Measurements from ENCODE around the gene MAPKAPK5.
"Not testable (repeated sequence)": the region's sequence is repeated elsewhere in the genome, so short reads cannot be mapped to it uniquely, and the experiment has no call there.

Gene MAPKAPK5

DNA sequence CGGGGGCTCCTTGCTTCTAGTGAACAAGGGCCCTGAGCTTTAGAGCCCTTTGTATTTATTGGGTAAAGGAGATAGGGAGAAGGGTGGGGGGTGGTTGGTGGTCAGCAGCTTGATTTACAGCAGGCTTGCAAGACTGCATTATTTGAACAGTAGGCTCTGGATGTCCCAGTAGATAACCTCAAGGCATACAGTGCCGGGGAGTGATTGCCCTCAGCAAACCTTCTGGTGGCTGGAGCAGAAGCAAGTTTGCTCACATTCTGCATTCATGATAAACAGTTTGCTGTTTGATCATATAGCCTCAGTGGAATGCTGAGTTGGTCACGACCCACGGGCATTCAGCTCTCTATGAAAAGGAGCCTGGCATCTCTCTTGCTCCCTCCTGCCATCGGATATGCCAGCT is 16.5 kb upstream of the MAPKAPK5 start:
- Histone ChIP-seq H3K9me3 (peaks cover 7% of the 10 kb centered on the region; the same call in 1 of the 2 replicates), H3K9ac (no peak overlapping the region), H3K4me1 (peaks cover 12% of the 10 kb centered on the region), H3K4me2 (no peak overlapping the region), H3K36me3 (no peaks in the 10 kb centered on the region), H3K4me3 (no peak overlapping the region), H3K27ac (no peak overlapping the region), H3K27me3 (no peaks in the 10 kb centered on the region), H4K20me1 (no peaks in the 10 kb centered on the region)
- no peak for TF ChIP-seq Cebpa-rat (IDR thresholded peaks at IDR 0.05)

DNA sequence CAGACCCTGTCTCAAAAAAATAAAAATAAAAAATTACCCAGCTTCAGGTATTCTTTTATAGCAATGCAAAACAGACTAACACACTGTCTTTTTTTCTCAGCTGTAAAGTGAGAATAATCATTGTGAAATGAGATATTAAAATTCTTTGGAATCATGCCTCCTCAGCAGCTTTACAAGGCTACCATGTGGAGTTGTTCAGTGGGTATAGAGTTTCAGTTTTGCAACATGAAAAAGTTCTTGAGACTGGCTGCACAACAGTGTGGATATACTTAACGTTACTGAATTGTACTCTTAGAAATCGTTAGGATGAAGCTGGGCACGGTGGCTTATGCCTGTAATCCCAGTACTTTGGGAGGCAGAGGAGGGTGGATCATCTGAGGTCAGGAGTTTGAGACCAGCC is 15.7 kb upstream of the MAPKAPK5 start:
- Histone ChIP-seq H3K27ac (no peak overlapping the region), H3K27me3 (no peaks in the 10 kb centered on the region), H3K4me2 (no peak overlapping the region), H3K4me3 (no peak overlapping the region), H3K9me3 (peaks cover under 1% of the 10 kb centered on the region; the same call in 1 of the 2 replicates), H4K20me1 (no peaks in the 10 kb centered on the region), H3K36me3 (no peaks in the 10 kb centered on the region), H3K4me1 (peaks cover 12% of the 10 kb centered on the region), H3K9ac (no peak overlapping the region)
- no peak for TF ChIP-seq Cebpa-rat (IDR thresholded peaks at IDR 0.05)

DNA sequence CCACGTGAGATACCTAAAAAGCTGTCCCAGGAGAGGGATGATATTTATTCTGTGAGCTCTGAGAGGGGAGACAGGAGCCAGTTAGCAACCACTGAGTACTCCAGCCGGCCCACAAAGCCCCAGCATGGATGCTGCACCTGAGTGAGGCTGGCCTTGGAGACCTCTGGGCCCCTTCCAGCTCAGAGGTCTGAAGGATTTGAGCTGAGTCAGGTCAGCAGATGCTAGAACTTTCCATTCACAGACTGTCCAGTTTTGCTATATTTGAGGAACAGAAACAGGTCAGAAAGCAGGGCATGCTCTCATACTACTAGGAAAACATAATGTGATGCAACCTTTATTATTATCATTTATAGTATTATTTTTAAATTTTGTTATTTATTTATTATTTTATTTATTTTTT is 15.0 kb upstream of the MAPKAPK5 start:
- Histone ChIP-seq H3K27ac (no peak overlapping the region), H3K4me2 (no peak overlapping the region), H3K27me3 (no peaks in the 10 kb centered on the region), H3K9ac (no peak overlapping the region), H4K20me1 (no peaks in the 10 kb centered on the region), H3K36me3 (no peaks in the 10 kb centered on the region), H3K4me3 (no peak overlapping the region), H3K9me3 (no peaks in the 10 kb centered on the region; the same call in 1 of the 2 replicates), H3K4me1 (peaks cover 12% of the 10 kb centered on the region)
- TF ChIP-seq Cebpa-rat (IDR thresholded peaks at IDR 0.05), result no peak

- TF ChIP-seq Cebpa-rat (IDR thresholded peaks at IDR 0.05), result no peak
- Histone ChIP-seq H3K27me3 (no peaks in the 10 kb centered on the region), H3K4me1 (peaks cover 12% of the 10 kb centered on the region), H4K20me1 (no peaks in the 10 kb centered on the region), H3K9me3 (no peaks in the 10 kb centered on the region; the same call in 1 of the 2 replicates), H3K9ac (no peak overlapping the region), H3K36me3 (no peaks in the 10 kb centered on the region), H3K27ac (no peak overlapping the region), H3K4me3 (no peak overlapping the region), H3K4me2 (no peak overlapping the region)
Measured at GRCh38 chr12:111827907-111828306, 14.1 kb upstream of the MAPKAPK5 start.

DNA sequence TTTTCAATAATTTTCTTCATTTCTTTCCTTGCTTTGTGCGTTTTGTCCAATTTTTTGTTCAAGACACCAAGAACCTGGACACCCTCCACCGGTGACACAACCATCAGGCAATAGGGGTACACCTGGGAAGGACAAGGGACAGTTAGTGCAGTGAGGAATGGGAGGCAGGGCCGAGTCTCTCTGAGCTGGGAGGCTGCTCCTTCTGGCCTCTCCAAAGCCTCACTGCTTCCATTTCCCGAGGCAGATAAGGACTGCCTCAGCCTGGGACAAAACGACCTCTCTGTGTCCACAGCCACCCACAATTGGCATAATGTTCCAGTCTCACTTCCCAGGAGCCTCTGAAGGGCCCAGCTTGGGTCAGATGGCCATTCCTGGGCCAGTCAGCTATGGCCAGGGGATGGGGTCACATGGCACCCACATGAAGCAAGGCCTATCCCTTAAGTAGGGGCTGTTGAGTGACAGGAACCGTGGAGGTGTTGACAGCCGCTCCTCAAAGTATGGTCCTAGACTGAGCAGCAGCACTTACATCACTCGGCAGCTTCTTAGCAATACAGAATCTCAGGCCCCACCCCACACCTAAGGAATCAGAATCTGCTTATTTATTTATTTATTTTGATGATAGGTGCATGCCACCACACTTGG is 13.6 kb upstream of the MAPKAPK5 start:
- no peak overlapping the region for H3K9ac ChIP-seq
- no peaks in the 10 kb centered on the region for H3K27me3 ChIP-seq
- no peak for TF ChIP-seq Cebpa-rat (IDR thresholded peaks at IDR 0.05)
- no peak overlapping the region for H3K27ac ChIP-seq
- H4K20me1 ChIP-seq, result no peaks in the 10 kb centered on the region
- H3K9me3 ChIP-seq, result no peaks in the 10 kb centered on the region; the same call in 1 of the 2 replicates
- H3K4me2 ChIP-seq, result no peak overlapping the region
- H3K4me1 ChIP-seq, result peaks cover 7% of the 10 kb centered on the region
- no peaks in the 10 kb centered on the region for H3K36me3 ChIP-seq
- H3K4me3 ChIP-seq, result no peak overlapping the region

- not testable (repeated sequence) for H3K9me3 ChIP-seq, H3K4me3 ChIP-seq, H3K4me2 ChIP-seq, H3K9ac ChIP-seq, H4K20me1 ChIP-seq, H3K4me1 ChIP-seq, H3K36me3 ChIP-seq, H3K27ac ChIP-seq, H3K27me3 ChIP-seq
Measured at GRCh38 chr12:111829635-111830034, 12.4 kb upstream of the MAPKAPK5 start.

DNA sequence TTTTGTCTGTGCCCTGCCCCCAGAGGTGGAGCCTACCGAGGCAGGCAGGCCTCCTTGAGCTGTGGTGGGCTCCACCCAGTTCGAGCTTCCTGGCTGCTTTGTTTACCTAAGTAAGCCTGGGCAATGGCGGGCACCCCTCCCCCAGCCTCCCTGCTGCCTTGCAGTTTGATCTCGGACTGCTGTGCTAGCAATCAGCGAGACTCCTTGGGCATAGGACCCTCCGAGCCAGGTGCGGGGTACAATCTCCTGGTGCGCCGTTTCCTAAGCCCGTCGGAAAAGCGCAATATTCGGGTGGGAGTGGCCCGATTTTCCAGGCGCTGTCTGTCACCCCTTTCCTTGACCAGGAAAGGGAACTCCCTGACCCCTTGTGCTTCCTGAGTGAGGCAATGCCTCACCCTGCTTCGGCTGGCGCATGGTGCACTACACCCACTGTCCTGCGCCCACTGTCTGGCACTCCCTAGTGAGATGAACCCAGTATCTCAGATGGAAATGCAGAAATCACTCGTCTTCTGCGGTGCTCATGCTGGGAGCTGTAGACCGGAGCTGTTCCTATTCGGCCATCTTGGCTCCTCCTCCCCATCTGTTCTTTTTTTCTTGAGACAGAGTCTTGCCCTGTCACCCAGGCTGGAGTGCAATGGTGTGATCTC is 7.2 kb upstream of the MAPKAPK5 start:
- not testable (repeated sequence) for H3K4me3 ChIP-seq, H3K27me3 ChIP-seq, H3K4me2 ChIP-seq, H3K4me1 ChIP-seq, H3K9me3 ChIP-seq, H3K27ac ChIP-seq, H4K20me1 ChIP-seq, H3K9ac ChIP-seq
- peaks cover 20% of the 10 kb centered on the region for H3K36me3 ChIP-seq

- not testable (repeated sequence) for H3K9me3 ChIP-seq, H3K4me2 ChIP-seq, H3K4me3 ChIP-seq, H3K9ac ChIP-seq, H3K27me3 ChIP-seq, H4K20me1 ChIP-seq, H3K27ac ChIP-seq
- Histone ChIP-seq H3K36me3 (peaks cover 26% of the 10 kb centered on the region), H3K4me1 (peaks cover 13% of the 10 kb centered on the region)
Measured at GRCh38 chr12:111835531-111836181, 6.4 kb upstream of the MAPKAPK5 start.

DNA sequence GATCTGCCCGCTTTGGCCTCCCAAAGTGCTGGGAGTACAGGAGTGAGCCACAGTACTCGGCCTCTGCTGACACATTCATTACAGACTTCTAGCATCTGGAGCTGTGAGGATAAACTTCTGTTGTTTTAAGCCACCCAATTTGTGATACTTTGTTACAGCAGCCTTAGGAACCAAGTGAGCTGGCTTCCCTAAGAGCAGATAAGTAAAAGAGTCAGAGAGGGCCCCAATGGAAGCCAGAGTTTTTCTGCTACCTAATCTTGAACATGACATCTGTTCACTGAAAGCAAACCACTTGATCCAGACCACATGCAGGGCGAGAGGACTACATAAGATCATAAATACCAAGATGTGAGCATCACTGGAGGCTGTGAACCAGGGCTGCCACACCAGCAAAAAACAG is 3.7 kb upstream of the MAPKAPK5 start:
- peaks cover 15% of the 10 kb centered on the region for H4K20me1 ChIP-seq
- no peaks in the 10 kb centered on the region for H3K27me3 ChIP-seq
- no peak overlapping the region for H3K4me3 ChIP-seq
- H3K4me2 ChIP-seq, result no peak overlapping the region
- H3K9me3 ChIP-seq, result no peaks in the 10 kb centered on the region
- peaks cover 20% of the 10 kb centered on the region for H3K4me1 ChIP-seq
- H3K9ac ChIP-seq, result no peak overlapping the region
- no peak for TF ChIP-seq Cebpa-rat (IDR thresholded peaks at IDR 0.05)
- H3K36me3 ChIP-seq, result peaks cover 26% of the 10 kb centered on the region
- no peak overlapping the region for H3K27ac ChIP-seq

- no peak for TF ChIP-seq Cebpa-rat (IDR thresholded peaks at IDR 0.05)
- H3K27ac ChIP-seq, result peak overlapping the region; percentile 96
- peak overlapping the region; percentile 99 for H3K4me3 ChIP-seq
- H3K4me1 ChIP-seq, result peaks cover 43% of the 10 kb centered on the region
- H3K4me2 ChIP-seq, result peak overlapping the region; percentile 87
- H4K20me1 ChIP-seq, result peaks cover 39% of the 10 kb centered on the region
- no peaks in the 10 kb centered on the region for H3K9me3 ChIP-seq
- H3K27me3 ChIP-seq, result no peaks in the 10 kb centered on the region
- peak overlapping the region; percentile 96 for H3K9ac ChIP-seq
- H3K36me3 ChIP-seq, result peaks cover 45% of the 10 kb centered on the region
Measured at GRCh38 chr12:111840807-111841206, 1.2 kb upstream of the MAPKAPK5 start.
